IPS DF 4.7 (cell line): ENCODE measurements around the gene ANKRD61.
A peak's percentile ranks its signal among the peaks of the same experiment; 100 is the strongest.
"Not testable (repeated sequence)": the region's sequence is repeated elsewhere in the genome, so short reads cannot be mapped to it uniquely, and the experiment has no call there.

Experiments used
- DNase-seq: peaks from one replicate; pipeline ENCODE4 v3.0.0-alpha.2; 2013; ENCODE audit warnings: low spot score; ENCODE audit errors: extremely low read depth

ANKRD61 gene

GRCh38 chr7:6030988-6031387 lies at the start of gene ANKRD61:
Gene ANKRD61 (plus strand): TSS chr7:6031376. CDS start chr7:6031376, 0 bp downstream.
- DNase-seq: no peak

DNA sequence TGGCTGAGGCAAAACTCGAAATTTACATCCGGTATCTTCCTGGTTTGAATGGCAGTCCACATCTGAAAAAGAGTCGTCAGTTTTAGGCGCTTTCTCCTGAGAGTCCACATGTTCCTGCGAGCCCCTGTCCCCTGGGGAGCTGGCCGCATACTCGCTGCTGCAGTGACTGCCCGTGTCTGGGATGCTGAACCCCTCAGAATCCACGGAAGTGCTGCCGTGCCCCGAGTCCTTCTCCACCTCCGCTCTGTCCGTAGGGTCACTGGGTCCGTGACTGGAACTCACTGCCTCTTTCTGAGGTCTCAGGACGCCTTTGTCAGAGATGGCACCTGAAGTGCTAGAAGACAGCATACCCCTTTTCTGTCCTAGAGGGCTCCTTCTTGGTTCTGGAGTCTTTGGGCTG lies 44.1 kb upstream of the ANKRD61 start:
- DNase-seq: not testable (repeated sequence)

DNA sequence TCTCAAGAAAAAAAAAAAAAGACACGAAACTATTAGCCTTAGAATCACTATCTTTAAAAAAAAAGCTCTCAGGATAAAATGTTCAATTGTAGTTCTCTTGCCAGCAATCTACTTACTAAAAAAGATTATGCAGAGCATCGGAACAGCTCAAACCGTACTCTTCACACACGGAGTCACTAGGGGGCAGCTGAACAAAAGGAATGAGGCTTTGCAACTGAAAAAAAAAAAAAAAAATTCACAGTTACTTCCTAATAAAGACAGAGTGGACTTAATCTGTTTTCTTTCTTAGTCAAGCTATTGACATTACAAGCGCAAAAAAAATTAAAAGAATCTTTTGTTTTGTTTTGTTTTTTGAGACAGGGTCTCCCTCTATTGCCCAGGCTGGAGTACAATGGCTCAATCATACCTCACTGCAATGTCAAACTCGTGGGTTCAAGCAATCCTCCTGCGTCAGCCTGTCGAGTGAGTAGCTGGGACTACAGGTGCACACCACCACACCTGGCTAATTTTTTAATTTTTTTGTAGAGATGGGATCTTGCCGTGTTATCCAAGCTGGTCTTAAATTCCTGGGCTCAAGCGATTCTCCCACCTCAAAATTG lies 33.9 kb upstream of the ANKRD61 start:
- DNase-seq: no peak

GRCh38 chr7:6007386-6007785 lies 23.8 kb upstream of the ANKRD61 start:
- DNase-seq: no peak

GRCh38 chr7:6007835-6008590 lies 23.2 kb upstream of the ANKRD61 start:
- DNase-seq: not testable (repeated sequence)

GRCh38 chr7:6008668-6009611 lies 22.2 kb upstream of the ANKRD61 start, which contains the start of the genes AIMP2 and PMS2:
Gene AIMP2 (plus strand): TSS chr7:6009272. CDS start chr7:6009364, 92 bp downstream.
Gene PMS2 (minus strand): TSS chr7:6009049. CDS start chr7:6009019, 30 bp downstream.
- DNase-seq: peak; percentile 99

- not testable (repeated sequence) for DNase-seq
Observed at GRCh38 chr7:6010370-6010769, 20.8 kb upstream of the ANKRD61 start.

- DNase-seq: no peak
Observed at GRCh38 chr7:6011541-6011940, 19.6 kb upstream of the ANKRD61 start.

DNA sequence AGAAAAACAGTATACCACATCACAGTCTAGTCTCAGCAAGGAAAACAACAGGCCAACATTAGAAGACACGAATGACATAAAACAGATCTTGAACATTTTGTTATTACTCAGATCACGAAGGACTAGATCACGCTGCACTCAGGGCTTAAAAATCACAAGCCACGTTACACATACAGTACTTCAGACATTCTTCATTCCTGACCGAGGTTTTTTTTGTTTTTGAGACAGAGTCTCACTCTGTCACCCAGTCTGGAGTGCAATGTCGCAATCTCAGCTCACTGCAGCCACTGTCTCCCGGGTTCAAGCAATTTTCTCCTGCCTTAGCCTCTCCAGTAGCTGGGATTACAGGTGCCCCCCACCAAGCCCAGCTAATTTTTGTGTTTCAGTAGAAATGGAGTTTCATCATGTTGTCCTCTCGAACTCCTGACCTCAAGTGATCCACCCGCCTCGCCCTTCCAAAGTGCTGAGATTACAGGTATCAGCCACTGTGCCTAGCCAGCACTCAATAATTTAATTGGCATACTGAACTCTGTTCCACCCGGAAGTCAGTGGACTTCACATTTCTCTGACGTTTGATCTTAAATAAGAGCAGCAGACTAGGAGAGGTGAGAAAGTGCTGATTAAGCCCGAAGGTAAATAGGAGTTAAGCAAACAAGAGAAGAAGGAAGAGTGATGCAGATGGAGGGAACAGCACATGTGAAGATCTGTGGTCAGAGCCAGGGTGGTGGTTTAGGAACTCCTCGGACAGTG lies 18.6 kb upstream of the ANKRD61 start:
- DNase-seq: no peak

GRCh38 chr7:6015917-6016652 lies 15.1 kb upstream of the ANKRD61 start:
- DNase-seq: no peak

GRCh38 chr7:6016653-6016966 lies 14.6 kb upstream of the ANKRD61 start:
- no peak for DNase-seq

DNA sequence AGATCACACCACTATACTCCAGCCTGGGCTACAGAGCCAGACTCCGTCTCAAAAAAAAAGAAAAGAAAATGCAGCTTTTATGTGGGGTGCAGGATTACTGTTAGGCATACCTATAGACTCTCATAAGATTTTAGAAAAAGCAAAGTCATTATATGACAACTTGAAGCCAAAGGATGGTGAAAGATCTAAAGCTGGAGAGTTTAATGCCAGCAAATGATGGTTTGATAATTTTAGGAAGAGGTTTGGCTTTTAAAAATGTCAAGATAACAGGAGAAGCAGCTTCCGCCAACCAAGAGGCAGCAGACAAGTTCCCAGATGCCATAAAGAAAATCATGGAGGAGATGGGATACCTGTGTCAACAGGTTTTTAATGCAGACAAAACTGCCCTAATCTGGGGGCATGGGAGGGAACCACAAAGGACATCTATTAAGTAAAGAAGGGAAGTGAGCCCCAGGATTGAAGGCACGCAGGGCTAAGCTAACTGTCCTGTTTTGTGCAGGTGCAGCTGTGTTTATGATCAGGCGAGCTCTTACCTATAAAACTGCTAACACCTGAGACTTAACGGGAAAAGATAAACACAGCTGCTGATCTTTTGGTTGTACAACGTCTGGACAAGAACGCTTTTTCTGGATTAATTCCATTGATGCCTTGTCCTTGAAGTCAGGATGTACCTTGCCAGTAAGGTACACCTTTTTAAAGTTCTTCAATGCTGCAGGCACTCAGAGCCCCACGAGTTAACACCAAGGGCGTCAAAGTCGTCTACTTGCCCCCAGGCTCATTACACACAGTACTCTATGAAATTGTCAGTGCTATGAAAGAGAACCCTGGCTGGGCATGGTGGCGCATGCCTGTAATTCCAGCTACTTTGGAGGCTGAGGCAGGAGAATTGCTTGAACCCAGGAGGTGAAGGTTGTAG lies 10.5 kb upstream of the ANKRD61 start:
- no peak for DNase-seq

GRCh38 chr7:6022707-6023106 lies 8.5 kb upstream of the ANKRD61 start:
- no peak for DNase-seq

- DNase-seq: no peak
Observed at GRCh38 chr7:6023974-6024435, 7.2 kb upstream of the ANKRD61 start.

- DNase-seq: peak; percentile 36
Observed at GRCh38 chr7:6026011-6026819, 5.0 kb upstream of the ANKRD61 start.

- no peak for DNase-seq
Observed at GRCh38 chr7:6026820-6027311, 4.3 kb upstream of the ANKRD61 start.

GRCh38 chr7:6027806-6028365 lies 3.3 kb upstream of the ANKRD61 start:
- DNase-seq: no peak

DNA sequence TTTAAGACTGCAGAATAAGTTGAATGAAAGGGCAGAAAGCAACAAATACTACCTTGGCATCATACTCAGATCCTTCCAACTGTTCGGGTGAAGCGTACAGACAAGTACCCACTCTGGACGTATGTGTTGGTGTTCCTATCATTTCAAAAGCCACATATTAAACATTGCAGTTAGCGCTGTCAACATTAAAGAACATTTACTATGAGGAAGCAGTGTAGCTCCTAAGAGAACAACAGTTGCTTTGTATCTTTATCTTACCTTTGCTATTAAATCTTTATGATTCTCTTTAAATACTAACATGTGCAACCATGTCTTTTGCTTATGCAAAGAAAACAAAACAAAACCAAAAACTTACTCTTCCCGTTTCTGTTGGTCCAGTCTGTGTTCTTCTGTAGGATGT lies 2.6 kb upstream of the ANKRD61 start:
- no peak for DNase-seq
